Tibial nerve (tissue), 4 donors: ENCODE results near the gene SCN8A. TPM values are rescaled to one million over a fixed set of nuclear protein-coding genes. Genes with fewer than 3 reads are reported as not detected.
A peak's percentile ranks its signal among the peaks of the same experiment; 100 is the strongest.

Source experiments
- DNase-seq, 2 donors: peaks; one replicate each; pipeline ENCODE4 v3.0.0-alpha.2; 2019; ENCODE audit warnings: low spot score in 2 of 2
- H3K27ac ChIP-seq, 4 donors: fragments of 200-600 bp; sonication (generic) in 3 of 4; one replicate each; pipeline ENCODE4 v1.5.1; 2017 to 2019; ENCODE audit warnings: mild to moderate bottlenecking in 1 of 4
- H3K27me3 ChIP-seq, 2 donors: fragments of 200-600 bp; sonication (generic) in 1 of 2; one replicate each; pipeline versions ENCODE4 v1.5.1 to v1.6.0; 2017 to 2019
- H3K36me3 ChIP-seq, 3 donors: fragments of 200-600 bp; sonication (generic); one replicate each; pipeline ENCODE4 v1.5.1; 2018 to 2019
- H3K4me1 ChIP-seq, 4 donors: fragments of 200-600 bp; sonication (generic) in 3 of 4; one replicate each; pipeline ENCODE4 v1.5.1; 2017 to 2019
- H3K4me3 ChIP-seq, 4 donors: fragments of 200-600 bp; sonication (generic) in 3 of 4; one replicate each; pipeline ENCODE4 v1.5.1; 2017 to 2019; ENCODE audit warnings: mild to moderate bottlenecking in 1 of 4, moderate library complexity in 1 of 4
- H3K9me3 ChIP-seq, 4 donors: fragments of 200-600 bp; sonication (generic) in 3 of 4; one replicate each; pipeline ENCODE4 v1.5.1; 2017 to 2019
- EP300 ChIP-seq, 2 donors: sonication (generic); formaldehyde crosslinking; IDR thresholded peaks; one replicate each; pipeline ENCODE4 v1.6.1; 2017; ENCODE audit warnings: antibody characterized with exemption in 2 of 2, mild to moderate bottlenecking in 1 of 2
- POLR2A ChIP-seq, 2 donors: fragments of 450-650 bp; IDR thresholded peaks; one replicate each; pipeline ENCODE4 v1.6.1; 2017; ENCODE audit warnings: antibody characterized with exemption in 2 of 2, mild to moderate bottlenecking in 2 of 2, moderate library complexity in 2 of 2
- WGBS, 2 donors: methylation state at CpG; one replicate each; pipeline ENCODE4 v1.1.5; 2018; 5-methylcytosine and 5-hydroxymethylcytosine counted together
- total RNA-seq, 4 donors: library from RNA; depleted of rRNA; stranded (reverse); fragments of >200 nt; gene quantifications; one replicate each; pipeline ENCODE4 v1.1.0, GENCODE V29; 2016
- TF ChIP-seq, protein P1 (sequence below), 5 experiments: fragments of 200-600 bp in 3 of 5; fragments of 450-650 bp in 2 of 5; sonication (generic) in 3 of 5; IDR thresholded peaks; one replicate each; pipeline ENCODE4 v1.5.1; 2016 to 2019; ENCODE audit warnings: antibody characterized with exemption in 5 of 5, mild to moderate bottlenecking in 3 of 5, moderate library complexity in 2 of 5

Gene SCN8A
- total RNA-seq, 4 donors from 2014 or later = 0.21 to 3.3 (median 0.50) TPM

DNA sequence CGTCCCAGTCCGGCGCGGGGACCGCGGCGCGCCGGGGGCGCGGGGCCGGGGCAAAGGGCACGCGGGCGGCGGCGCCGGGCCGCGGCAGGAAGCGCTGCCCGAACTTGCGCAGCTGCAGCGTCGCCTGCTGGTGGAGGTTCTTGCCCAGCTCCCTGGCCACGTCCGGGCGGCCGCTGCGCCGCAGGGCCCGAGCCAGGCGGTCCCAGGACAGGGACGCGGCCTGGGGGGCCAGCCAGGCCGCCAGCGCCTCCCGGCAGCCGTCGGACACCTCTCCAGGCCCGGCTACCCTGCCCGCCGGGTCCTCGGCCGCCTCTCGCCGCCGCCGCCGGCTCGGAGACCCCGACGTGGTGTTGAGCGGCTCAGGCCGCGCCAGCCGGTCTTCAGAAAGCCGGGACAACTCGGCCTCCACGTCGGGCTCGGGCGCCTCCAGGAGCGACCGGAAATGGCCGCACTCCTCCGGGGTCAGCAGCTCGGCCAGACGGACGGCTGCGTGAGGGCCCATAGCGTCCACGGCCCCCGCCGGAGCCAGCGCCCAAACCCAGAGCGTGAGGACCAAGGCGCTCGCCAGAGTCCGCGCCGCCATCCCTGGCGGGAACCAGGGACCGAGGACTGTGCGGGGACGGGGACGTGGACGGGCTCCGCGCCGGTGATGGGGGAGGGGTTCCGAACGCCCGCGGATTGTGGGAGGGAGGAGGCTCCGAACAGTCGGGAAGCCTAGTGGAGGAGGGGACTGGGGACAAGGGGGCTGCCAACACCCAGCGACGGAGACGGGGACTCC lies 223.5 kb downstream of the SCN8A start:
- WGBS, 2 donors = 4 to 19% methylated on average over 26 to 70 of the region's 100 CpGs
- Histone ChIP-seq H3K36me3 (no peaks in the 10 kb centered on the region), H3K27me3 (no peaks in the 10 kb centered on the region), H3K9me3 (no peaks in the 10 kb centered on the region), H3K27ac (peak overlapping the region; percentile 58 to 94 (median 81)), H3K4me3 (peak overlapping the region; percentile 52 to 73 (median 62)), H3K4me1 (peaks cover 0 to 25% (median 4%) of the 10 kb centered on the region in 4 donors)
- TF ChIP-seq POLR2A (IDR thresholded peaks at IDR 0.05) (peak; percentile 20 to 22), EP300 (IDR thresholded peaks at IDR 0.05) (peak in 1 of 2 donors; percentile 23)
- TF ChIP-seq, protein P1, sequence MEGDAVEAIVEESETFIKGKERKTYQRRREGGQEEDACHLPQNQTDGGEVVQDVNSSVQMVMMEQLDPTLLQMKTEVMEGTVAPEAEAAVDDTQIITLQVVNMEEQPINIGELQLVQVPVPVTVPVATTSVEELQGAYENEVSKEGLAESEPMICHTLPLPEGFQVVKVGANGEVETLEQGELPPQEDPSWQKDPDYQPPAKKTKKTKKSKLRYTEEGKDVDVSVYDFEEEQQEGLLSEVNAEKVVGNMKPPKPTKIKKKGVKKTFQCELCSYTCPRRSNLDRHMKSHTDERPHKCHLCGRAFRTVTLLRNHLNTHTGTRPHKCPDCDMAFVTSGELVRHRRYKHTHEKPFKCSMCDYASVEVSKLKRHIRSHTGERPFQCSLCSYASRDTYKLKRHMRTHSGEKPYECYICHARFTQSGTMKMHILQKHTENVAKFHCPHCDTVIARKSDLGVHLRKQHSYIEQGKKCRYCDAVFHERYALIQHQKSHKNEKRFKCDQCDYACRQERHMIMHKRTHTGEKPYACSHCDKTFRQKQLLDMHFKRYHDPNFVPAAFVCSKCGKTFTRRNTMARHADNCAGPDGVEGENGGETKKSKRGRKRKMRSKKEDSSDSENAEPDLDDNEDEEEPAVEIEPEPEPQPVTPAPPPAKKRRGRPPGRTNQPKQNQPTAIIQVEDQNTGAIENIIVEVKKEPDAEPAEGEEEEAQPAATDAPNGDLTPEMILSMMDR (IDR thresholded peaks at IDR 0.05) = peak; percentile 64 to 96 (median 94)
- DNase-seq = peak; percentile 59 to 61

DNA sequence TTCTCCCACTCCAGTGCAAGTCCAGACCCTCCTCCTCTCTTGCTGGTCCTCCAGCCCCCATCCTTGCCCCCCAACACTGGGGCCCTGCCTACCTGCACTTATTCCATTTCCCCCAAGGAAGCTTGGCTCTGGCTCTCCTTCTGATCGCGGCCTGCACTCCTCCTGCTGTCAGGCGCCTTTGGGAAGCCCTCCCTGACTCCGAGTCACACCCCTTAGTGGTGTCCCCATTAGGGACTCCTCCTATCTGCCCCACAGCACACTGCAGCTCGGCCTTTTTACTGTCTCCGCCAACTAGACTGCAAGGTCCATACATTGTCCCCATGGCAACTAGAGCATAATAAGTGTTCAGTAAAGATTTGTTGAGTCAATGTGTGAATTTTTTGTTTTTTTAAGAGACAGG lies 224.5 kb downstream of the SCN8A start:
- no peak for DNase-seq
- Histone ChIP-seq H3K27ac (no peak overlapping the region), H3K27me3 (no peaks in the 10 kb centered on the region), H3K4me3 (no peak overlapping the region), H3K4me1 (peaks cover 0 to 25% (median 4%) of the 10 kb centered on the region in 4 donors), H3K9me3 (no peaks in the 10 kb centered on the region), H3K36me3 (no peaks in the 10 kb centered on the region)
- TF ChIP-seq, protein P1 (IDR thresholded peaks at IDR 0.05) = no peak
- TF ChIP-seq POLR2A (IDR thresholded peaks at IDR 0.05) = no peak
- TF ChIP-seq EP300 (IDR thresholded peaks at IDR 0.05) = no peak
- WGBS, 2 donors = 68 to 72% methylated on average over 6 of the region's 6 CpGs

DNA sequence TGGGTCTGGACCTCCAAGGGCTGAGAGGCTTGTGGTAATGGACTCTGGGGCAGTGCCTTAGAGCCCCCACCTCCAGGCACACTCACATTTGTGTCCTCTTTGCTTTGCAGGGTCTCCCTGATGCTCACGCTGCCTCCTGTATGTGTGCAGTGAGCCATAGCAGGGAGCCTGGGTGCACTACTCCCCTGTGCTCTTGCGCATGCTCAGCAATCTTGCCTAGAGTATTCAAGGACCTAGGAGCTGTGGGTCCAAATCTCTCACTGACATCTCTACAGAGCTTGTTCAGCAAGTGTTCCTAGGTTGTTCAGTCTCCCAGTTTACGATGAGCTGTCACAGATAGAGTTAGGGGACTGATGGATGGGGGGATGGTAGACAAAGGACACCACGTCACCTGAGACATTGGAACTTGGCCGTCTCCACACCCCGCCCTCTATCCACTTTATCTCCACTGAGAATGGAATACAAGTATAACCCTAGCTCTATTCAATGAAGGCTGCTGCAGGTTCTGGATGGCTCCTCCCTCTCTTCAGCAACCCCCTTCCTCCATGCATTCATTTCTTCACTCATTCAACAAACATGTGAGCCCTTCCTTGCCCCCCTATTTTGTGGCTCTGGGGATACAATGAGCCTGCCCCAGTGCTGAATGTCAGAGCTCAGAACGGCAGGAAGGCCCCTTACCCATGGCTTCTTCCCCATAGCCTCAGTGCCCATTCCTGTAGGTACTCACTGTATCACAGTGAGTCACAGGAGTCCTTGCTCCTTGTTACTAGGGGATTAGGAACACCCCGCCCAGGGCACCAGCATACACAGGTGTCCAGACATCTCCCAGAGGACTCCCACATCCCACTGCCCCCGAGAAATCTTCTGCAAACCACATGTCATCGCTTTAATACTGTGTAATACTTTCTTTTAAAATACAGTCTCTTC lies 226.3 kb downstream of the SCN8A start:
- 86 to 87% methylated on average over 10 of the region's 10 CpGs for whole genome bisulfite sequencing, 2 donors
- no peak overlapping the region for H3K4me3 ChIP-seq
- H3K36me3 ChIP-seq = peaks cover 0 to 5% (median 0%) of the 10 kb centered on the region in 3 donors
- no peak for TF ChIP-seq EP300 (IDR thresholded peaks at IDR 0.05)
- no peak for TF ChIP-seq POLR2A (IDR thresholded peaks at IDR 0.05)
- TF ChIP-seq, protein P1 (IDR thresholded peaks at IDR 0.05) = no peak
- DNase-seq = no peak
- H3K27me3 ChIP-seq = no peaks in the 10 kb centered on the region
- H3K4me1 ChIP-seq = peaks cover 0 to 18% (median 4%) of the 10 kb centered on the region in 4 donors
- no peaks in the 10 kb centered on the region for H3K9me3 ChIP-seq
- no peak overlapping the region for H3K27ac ChIP-seq

DNA sequence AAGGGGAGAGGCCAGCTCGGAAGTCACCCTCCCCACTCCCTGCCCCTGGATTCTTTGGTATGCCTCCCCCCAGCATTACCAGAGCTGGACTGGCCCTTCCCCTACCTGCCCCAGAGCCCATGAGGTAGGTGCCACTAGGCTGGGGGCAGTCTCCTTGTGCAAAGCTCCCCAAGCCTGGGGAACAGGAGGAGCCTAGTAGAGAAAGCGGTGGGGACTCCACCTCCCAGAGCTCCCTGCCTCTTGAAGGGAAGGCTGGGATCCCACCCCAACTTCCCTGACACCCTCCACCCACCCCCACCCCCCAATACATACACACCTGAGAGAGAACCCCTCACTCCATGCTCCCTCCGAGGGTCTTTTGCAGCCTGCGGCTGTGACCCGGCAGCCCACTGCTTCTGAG lies 227.1 kb downstream of the SCN8A start:
- H3K4me3 ChIP-seq = no peak overlapping the region
- DNase-seq = no peak
- WGBS, 2 donors = 84% methylated on average over 5 of the region's 5 CpGs
- H3K27me3 ChIP-seq = no peaks in the 10 kb centered on the region
- peaks cover 0 to 18% (median 4%) of the 10 kb centered on the region in 4 donors for H3K4me1 ChIP-seq
- no peak for TF ChIP-seq POLR2A (IDR thresholded peaks at IDR 0.05)
- no peak overlapping the region for H3K27ac ChIP-seq
- peaks cover 0 to 6% (median 0%) of the 10 kb centered on the region in 3 donors for H3K36me3 ChIP-seq
- no peaks in the 10 kb centered on the region for H3K9me3 ChIP-seq

DNA sequence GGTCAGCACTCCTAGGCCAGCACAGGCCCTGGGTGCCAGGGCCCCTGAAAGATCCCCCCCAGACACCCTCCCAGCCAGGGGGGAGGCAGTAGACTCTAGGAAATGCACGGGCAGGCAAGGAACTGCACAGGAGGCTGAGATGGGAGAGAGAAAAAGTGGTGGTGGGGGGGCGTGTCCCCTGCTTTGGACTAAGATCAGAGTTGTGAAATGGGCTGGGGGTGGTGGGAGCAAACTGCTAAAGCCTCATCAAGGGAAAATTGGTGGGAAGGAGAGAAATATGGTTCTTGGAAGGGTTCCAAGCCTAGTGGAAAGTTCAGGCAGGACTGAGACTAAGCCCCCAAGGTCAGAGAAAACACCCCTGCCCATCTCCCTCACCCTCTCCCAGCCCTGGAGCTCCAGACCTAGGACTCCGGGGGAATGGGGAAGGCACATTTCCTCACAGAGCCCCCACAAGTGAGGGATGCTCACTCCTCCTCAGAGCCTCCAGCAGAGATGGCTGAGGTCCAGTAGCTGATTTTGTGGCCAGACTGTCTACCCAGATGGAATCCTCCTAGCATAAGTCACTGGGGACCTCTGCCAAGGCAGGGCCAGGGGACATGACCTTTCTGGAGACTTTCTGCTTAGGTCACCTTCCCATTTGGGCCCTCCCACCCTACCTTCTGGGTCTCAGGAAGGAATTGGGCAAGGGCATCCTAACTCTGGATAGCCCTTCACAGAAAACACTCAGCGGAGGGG lies 227.7 kb downstream of the SCN8A start:
- 42 to 49% methylated on average over 4 of the region's 4 CpGs for WGBS, 2 donors
- Histone ChIP-seq H3K36me3 (peaks cover 0 to 6% (median 0%) of the 10 kb centered on the region in 3 donors), H3K4me3 (no peak overlapping the region), H3K27me3 (no peaks in the 10 kb centered on the region), H3K9me3 (no peaks in the 10 kb centered on the region), H3K4me1 (peaks cover 0 to 17% (median 4%) of the 10 kb centered on the region in 4 donors), H3K27ac (no peak overlapping the region)
- TF ChIP-seq EP300 (IDR thresholded peaks at IDR 0.05) (no peak), POLR2A (IDR thresholded peaks at IDR 0.05) (no peak)
- TF ChIP-seq, protein P1 (IDR thresholded peaks at IDR 0.05) = no peak
- DNase-seq = no peak
